Body of pancreas (tissue), 4 donors: ENCODE data around the gene FNDC3B.

Experiments used
- CTCF ChIP-seq, 7 experiments: fragments of 450-650 bp in 4 of 7; fragments of 200-600 bp in 3 of 7; sonication (generic) in 3 of 7; IDR thresholded peaks; one replicate each; pipeline ENCODE4 v1.5.1; 2016 to 2019; ENCODE audit warnings: antibody characterized with exemption in 7 of 7
- POLR2A ChIP-seq, 3 donors: fragments of 450-650 bp; IDR thresholded peaks; one replicate each; pipeline ENCODE4 v1.6.1; 2016; ENCODE audit warnings: antibody characterized with exemption in 3 of 3, mild to moderate bottlenecking in 2 of 3

GRCh38 chr3:172380632-172381031, 341.3 kb downstream of the FNDC3B start:
- no peak for TF ChIP-seq CTCF (IDR thresholded peaks at IDR 0.05)
- no peak for TF ChIP-seq POLR2A (IDR thresholded peaks at IDR 0.05)
